GM15510 (cell line): ENCODE results near the gene ZBED5.

Experiments
- POLR2A ChIP-seq: IDR thresholded peaks from 3 replicates; pipeline ENCODE4 v1.6.1; 2011; ENCODE audit warnings: borderline replicate concordance; ENCODE audit not compliant: insufficient read length; ENCODE audit errors: extremely low read depth

ZBED5 gene

GRCh38 chr11:10809373-10810160 is 48.3 kb downstream of the ZBED5 start:
- TF ChIP-seq POLR2A, result no peak

- peak; percentile 100 for TF ChIP-seq POLR2A
These were observed 49.1 kb downstream of the ZBED5 start, which contains the start of gene EIF4G2 for GRCh38 chr11:10808553-10809372. Gene EIF4G2, minus strand, starts transcription at chr11:10808926.

DNA sequence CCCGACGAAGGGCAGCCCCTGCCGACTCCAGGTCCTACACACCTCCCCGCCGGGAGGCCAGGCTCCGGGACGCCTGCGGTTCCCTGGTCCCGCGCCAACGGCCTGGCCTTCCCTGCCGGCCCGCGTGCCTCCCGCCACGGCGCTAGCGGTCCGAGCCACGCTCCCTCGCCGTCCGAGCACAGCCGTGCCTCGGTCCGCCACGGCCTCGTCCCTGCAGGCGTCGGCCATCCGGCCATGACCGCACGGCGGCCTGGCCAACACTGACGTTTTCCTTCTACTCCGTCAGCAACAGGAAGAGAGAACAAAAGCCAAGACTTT is 49.7 kb downstream of the ZBED5 start:
- no peak for TF ChIP-seq POLR2A

DNA sequence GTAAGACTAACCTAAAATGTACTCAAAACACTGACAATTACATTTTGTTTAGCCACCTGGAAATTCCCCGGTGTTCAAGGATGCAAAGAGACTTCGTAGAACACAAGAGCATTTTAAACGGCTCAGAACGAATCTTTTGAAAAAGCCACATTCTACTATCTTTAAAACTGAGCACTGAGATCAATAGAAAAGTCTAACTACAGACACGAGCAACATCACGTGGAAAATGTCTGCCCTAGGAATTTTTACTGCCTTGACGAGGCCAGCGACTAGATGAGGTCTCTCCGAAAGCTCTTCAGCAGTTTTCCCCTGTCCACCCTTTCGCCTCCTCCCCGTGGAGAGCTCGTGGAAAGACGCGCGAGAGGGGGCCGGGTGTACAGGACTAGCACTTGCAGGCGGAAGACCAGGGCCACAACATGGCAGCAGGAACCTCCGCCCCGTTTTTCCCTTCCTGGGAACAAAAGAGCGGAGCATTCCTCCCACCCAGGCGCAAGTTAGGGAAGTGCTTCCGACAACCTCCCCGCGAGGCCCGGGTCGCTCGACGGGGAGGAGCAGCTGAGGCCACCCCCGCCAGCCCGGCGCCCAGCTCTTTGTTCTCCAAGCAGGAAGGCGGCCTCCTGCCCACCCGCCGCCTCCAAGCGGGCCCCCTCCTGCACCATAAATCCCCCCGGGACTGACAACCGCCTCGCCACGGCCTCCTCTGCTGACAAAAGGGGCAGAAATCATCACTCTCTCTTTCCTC is 50.2 kb downstream of the ZBED5 start:
- TF ChIP-seq POLR2A, result peak; percentile 5

- TF ChIP-seq POLR2A, result no peak
These were observed 51.6 kb downstream of the ZBED5 start for GRCh38 chr11:10806206-10806605.

DNA sequence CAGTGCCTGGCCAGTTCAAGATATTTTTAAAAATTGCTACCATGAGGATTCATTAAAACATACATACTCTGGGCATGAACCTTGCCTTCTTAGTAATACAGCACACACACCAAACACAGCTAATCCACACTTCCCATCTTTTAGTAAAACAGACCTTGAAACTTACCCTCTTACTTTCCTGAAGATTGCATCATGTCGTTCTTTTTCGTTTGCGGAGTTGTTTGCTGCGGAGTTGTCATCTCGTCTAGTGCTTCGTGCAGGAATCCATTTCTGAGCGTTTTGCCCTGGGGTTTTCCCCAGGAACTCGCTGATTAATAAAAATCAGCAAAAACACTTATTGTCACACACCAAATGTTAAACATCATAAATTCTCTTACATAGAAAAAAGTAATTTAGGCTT is 52.1 kb downstream of the ZBED5 start:
- TF ChIP-seq POLR2A, result no peak

- TF ChIP-seq POLR2A, result no peak
These were observed 54.2 kb downstream of the ZBED5 start for GRCh38 chr11:10803676-10804075.
